Calu3 (cell line): ENCODE data around the gene RNF144A. TPM values are rescaled to one million over a fixed set of nuclear protein-coding genes. Genes with fewer than 3 reads are reported as not detected.
A peak's percentile ranks its signal among the peaks of the same experiment; 100 is the strongest.

ENCODE experiments used
- BruUV-seq: library from RNA; stranded (reverse); fragments of 400-500 nt; replicated peaks from 2 replicates; lab custom pipeline; 2021; lab: Mats Ljungman, UMichigan
- CTCF ChIA-PET: fragments of 300-600 bp; sonication (Branson Sonifier 250); formaldehyde crosslinking; loops from one replicate; lab custom pipeline; 2022; ENCODE audit warnings: antibody characterized with exemption; lab: Charles Lee
- DNase-seq: peaks from one replicate; pipeline ENCODE4 v3.0.0; 2022
- H3K27ac Mint-ChIP-seq: one replicate; pipeline ENCODE4 v1.8.0; 2022; ENCODE audit warnings: mixed read lengths; ENCODE audit not compliant: unreplicated experiment
- H3K27me3 Mint-ChIP-seq: one replicate; pipeline ENCODE4 v1.8.0; 2022; ENCODE audit warnings: mixed read lengths; ENCODE audit not compliant: unreplicated experiment
- H3K36me3 Mint-ChIP-seq: one replicate; pipeline ENCODE4 v1.8.0; 2022; ENCODE audit warnings: mild to moderate bottlenecking, moderate library complexity, mixed read lengths; ENCODE audit not compliant: insufficient read depth, unreplicated experiment
- H3K4me1 Mint-ChIP-seq: one replicate; pipeline ENCODE4 v1.8.0; 2022; ENCODE audit warnings: mild to moderate bottlenecking, low read depth, mixed read lengths; ENCODE audit not compliant: unreplicated experiment
- H3K4me3 Mint-ChIP-seq: one replicate; pipeline ENCODE4 v1.8.0; 2022; ENCODE audit warnings: mild to moderate bottlenecking, low read depth, moderate library complexity, mixed read lengths; ENCODE audit not compliant: unreplicated experiment
- H3K9me3 Mint-ChIP-seq: one replicate; pipeline ENCODE4 v1.8.0; 2022; ENCODE audit warnings: low read depth, mixed read lengths; ENCODE audit not compliant: unreplicated experiment
- intact Hi-C: fragments of 100-400 bp; cut with micrococcal nuclease; formaldehyde crosslinking; loops from one replicate; pipeline ENCODE4 v1.10.0; 2022; ENCODE audit not compliant: unreplicated experiment
- total RNA-seq: library from RNA; stranded (reverse); gene quantifications from 2 replicates; pipeline ENCODE4 v1.2.3, GENCODE V29; 2022
- TF ChIP-seq, protein P1 (sequence below): fragments of 200-600 bp; IDR thresholded peaks from one replicate; pipeline ENCODE4 v1.8.0; 2022; ENCODE audit warnings: antibody characterized with exemption; ENCODE audit not compliant: unreplicated experiment

The RNF144A gene
- total RNA-seq, 1 experiment from 2014 or later = 13.7 TPM

- peak; percentile 62 for DNase-seq
- BruUV-seq = no TSS peak
- no peaks in the 10 kb centered on the region for H3K9me3 Mint-ChIP-seq
- peaks cover 35% of the 10 kb centered on the region for H3K4me1 Mint-ChIP-seq
- H3K27ac Mint-ChIP-seq = peak overlapping the region; percentile 40
- no peak overlapping the region for H3K4me3 Mint-ChIP-seq
- TF ChIP-seq, protein P1, sequence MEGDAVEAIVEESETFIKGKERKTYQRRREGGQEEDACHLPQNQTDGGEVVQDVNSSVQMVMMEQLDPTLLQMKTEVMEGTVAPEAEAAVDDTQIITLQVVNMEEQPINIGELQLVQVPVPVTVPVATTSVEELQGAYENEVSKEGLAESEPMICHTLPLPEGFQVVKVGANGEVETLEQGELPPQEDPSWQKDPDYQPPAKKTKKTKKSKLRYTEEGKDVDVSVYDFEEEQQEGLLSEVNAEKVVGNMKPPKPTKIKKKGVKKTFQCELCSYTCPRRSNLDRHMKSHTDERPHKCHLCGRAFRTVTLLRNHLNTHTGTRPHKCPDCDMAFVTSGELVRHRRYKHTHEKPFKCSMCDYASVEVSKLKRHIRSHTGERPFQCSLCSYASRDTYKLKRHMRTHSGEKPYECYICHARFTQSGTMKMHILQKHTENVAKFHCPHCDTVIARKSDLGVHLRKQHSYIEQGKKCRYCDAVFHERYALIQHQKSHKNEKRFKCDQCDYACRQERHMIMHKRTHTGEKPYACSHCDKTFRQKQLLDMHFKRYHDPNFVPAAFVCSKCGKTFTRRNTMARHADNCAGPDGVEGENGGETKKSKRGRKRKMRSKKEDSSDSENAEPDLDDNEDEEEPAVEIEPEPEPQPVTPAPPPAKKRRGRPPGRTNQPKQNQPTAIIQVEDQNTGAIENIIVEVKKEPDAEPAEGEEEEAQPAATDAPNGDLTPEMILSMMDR = no peak
- H3K36me3 Mint-ChIP-seq = peaks cover 15% of the 10 kb centered on the region
- CTCF ChIA-PET = interaction anchor here (0.8 to 1.6 kb wide), 7 partner anchors 9 to 120 kb away, joined by 3 to 6 read pairs (median 4); no protein-coding TSS in a partner anchor
- intact Hi-C loops = no loop called here
- H3K27me3 Mint-ChIP-seq = no peaks in the 10 kb centered on the region
These were observed 2.4 kb upstream of the RNF144A start for GRCh38 chr2:6914828-6915227.

DNA sequence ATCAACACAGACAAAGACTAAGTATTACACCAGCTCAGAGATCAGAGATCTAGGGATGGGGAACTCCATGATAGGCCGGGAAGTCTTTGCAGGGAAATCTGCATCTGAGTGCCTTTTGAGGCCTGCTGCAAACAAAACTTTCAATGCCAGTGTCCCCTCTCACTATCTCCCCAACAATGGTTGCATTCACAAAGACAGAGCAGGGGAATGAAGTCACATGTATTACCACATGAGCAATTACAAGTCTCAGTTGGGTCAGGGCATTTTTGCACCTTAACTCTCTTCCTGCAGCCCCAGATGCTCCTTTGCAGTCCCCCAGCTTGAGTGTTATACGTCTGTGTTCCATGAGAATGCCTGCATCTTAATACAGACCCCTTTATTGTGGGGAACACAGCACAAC, 1.8 kb upstream of the RNF144A start:
- DNase-seq = no peak
- peaks cover 18% of the 10 kb centered on the region for H3K36me3 Mint-ChIP-seq
- H3K9me3 Mint-ChIP-seq = no peaks in the 10 kb centered on the region
- H3K4me3 Mint-ChIP-seq = no peak overlapping the region
- H3K4me1 Mint-ChIP-seq = peaks cover 36% of the 10 kb centered on the region
- H3K27me3 Mint-ChIP-seq = no peaks in the 10 kb centered on the region
- TF ChIP-seq, protein P1 = no peak
- intact Hi-C loops = no loop called here
- no TSS peak for BruUV-seq
- no peak overlapping the region for H3K27ac Mint-ChIP-seq
- CTCF ChIA-PET = interaction anchor here (1.0 to 1.6 kb wide), 6 partner anchors 31 to 130 kb away, joined by 3 to 6 read pairs (median 4); no protein-coding TSS in a partner anchor

- peaks cover 43% of the 10 kb centered on the region for H3K4me1 Mint-ChIP-seq
- TF ChIP-seq, protein P1 = no peak
- H3K36me3 Mint-ChIP-seq = peaks cover 20% of the 10 kb centered on the region
- H3K27ac Mint-ChIP-seq = no peak overlapping the region
- CTCF ChIA-PET = interaction anchor here (0.7 to 1.5 kb wide), 4 partner anchors 11 to 129 kb away, joined by 3 to 5 read pairs (median 3); no protein-coding TSS in a partner anchor
- intact Hi-C loops = no loop called here
- no TSS peak for BruUV-seq
- H3K4me3 Mint-ChIP-seq = peak overlapping the region; percentile 58
- no peaks in the 10 kb centered on the region for H3K27me3 Mint-ChIP-seq
- DNase-seq = no peak
- H3K9me3 Mint-ChIP-seq = no peaks in the 10 kb centered on the region
These were observed 988 bp upstream of the RNF144A start for GRCh38 chr2:6916224-6916623.

- H3K4me3 Mint-ChIP-seq = peak overlapping the region; percentile 58
- CTCF ChIA-PET = interaction anchor here (0.7 to 1.5 kb wide), 3 partner anchors 11 to 128 kb away, joined by 3 to 5 read pairs (median 3); no protein-coding TSS in a partner anchor
- H3K4me1 Mint-ChIP-seq = peaks cover 48% of the 10 kb centered on the region
- DNase-seq = no peak
- no peak overlapping the region for H3K27ac Mint-ChIP-seq
- no peaks in the 10 kb centered on the region for H3K27me3 Mint-ChIP-seq
- TF ChIP-seq, protein P1 = no peak
- BruUV-seq = no TSS peak
- intact Hi-C loops = no loop called here
- peaks cover 20% of the 10 kb centered on the region for H3K36me3 Mint-ChIP-seq
- no peaks in the 10 kb centered on the region for H3K9me3 Mint-ChIP-seq
These were observed 509 bp upstream of the RNF144A start for GRCh38 chr2:6916736-6917070.
